Testis (tissue), 2 donors: ENCODE measurements around the gene FBXL20.
"Not testable (repeated sequence)": the region's sequence is repeated elsewhere in the genome, so short reads cannot be mapped to it uniquely, and the experiment has no call there.

ENCODE experiments used
- CTCF ChIP-seq, 3 experiments: fragments of 450-650 bp in 2 of 3; fragments of 200-600 bp in 1 of 3; sonication (generic) in 1 of 3; IDR thresholded peaks; one replicate each; pipeline ENCODE4 v1.5.1; 2016 to 2019; ENCODE audit warnings: antibody characterized with exemption in 3 of 3, mild to moderate bottlenecking in 2 of 3, moderate library complexity in 1 of 3
- POLR2A ChIP-seq: fragments of 450-650 bp; IDR thresholded peaks from one replicate; pipeline ENCODE4 v1.6.1; 2017; ENCODE audit warnings: antibody characterized with exemption, mild to moderate bottlenecking, moderate library complexity

- not testable (repeated sequence) for TF ChIP-seq CTCF (IDR thresholded peaks at IDR 0.05); POLR2A
Measured at GRCh38 chr17:39439868-39440267, 38.4 kb upstream of the FBXL20 start.
